ENCODE data around the gene JMJD8. TPM values are rescaled to one million over a fixed set of nuclear protein-coding genes. Genes with fewer than 3 reads are reported as not detected.

The JMJD8 gene
- total RNA-seq, 2 experiments from 2014 or later: 37.2 to 43.0 TPM

- no peaks in the 10 kb centered on the region for H3K9me3 Mint-ChIP-seq
- peak overlapping the region; percentile 83 for H3K4me3 Mint-ChIP-seq
- H3K36me3 Mint-ChIP-seq: peaks cover 11% of the 10 kb centered on the region
- DNase-seq: peak; percentile 63
- H3K4me1 Mint-ChIP-seq: peaks cover 19% of the 10 kb centered on the region
- peak overlapping the region; percentile 66 for H3K27ac Mint-ChIP-seq
- H3K27me3 Mint-ChIP-seq: no peaks in the 10 kb centered on the region
Measured at GRCh38 chr16:642189-643049, 41.7 kb downstream of the JMJD8 start.

- Mint-ChIP-seq H3K4me3 (peak within 1 kb of the TSS; percentile 83), H3K27me3 (peaks cover 3% of the 10 kb centered on the region), H3K9me3 (no peaks in the 10 kb centered on the region), H3K36me3 (peaks cover 13% of the 10 kb centered on the region), H3K27ac (peak within 1 kb of the TSS; percentile 66), H3K4me1 (peaks cover 18% of the 10 kb centered on the region)
- peak; percentile 88 for DNase-seq
Measured at GRCh38 chr16:641326-642188, 42.6 kb downstream of the JMJD8 start, which contains the start of gene MCRIP2. MCRIP2 (plus strand) TSS chr16:641828; CDS start chr16:641992, 164 bp downstream.

GRCh38 chr16:640614-641013 lies 43.5 kb downstream of the JMJD8 start:
- peaks cover 14% of the 10 kb centered on the region for H3K36me3 Mint-ChIP-seq
- peaks cover 5% of the 10 kb centered on the region for H3K27me3 Mint-ChIP-seq
- peak overlapping the region; percentile 55 for H3K4me3 Mint-ChIP-seq
- H3K9me3 Mint-ChIP-seq: no peaks in the 10 kb centered on the region
- no peak for DNase-seq
- no peak overlapping the region for H3K27ac Mint-ChIP-seq
- peaks cover 19% of the 10 kb centered on the region for H3K4me1 Mint-ChIP-seq

- Mint-ChIP-seq H3K36me3 (peaks cover 7% of the 10 kb centered on the region), H3K4me1 (peaks cover 11% of the 10 kb centered on the region), H3K9me3 (no peaks in the 10 kb centered on the region), H3K27ac (no peak overlapping the region), H3K27me3 (peaks cover 5% of the 10 kb centered on the region), H3K4me3 (no peak overlapping the region)
- no peak for DNase-seq
Measured at GRCh38 chr16:638836-639235, 45.3 kb downstream of the JMJD8 start.

GRCh38 chr16:638034-638543 lies 46.0 kb downstream of the JMJD8 start:
- no peak for DNase-seq
- H3K27ac Mint-ChIP-seq: no peak overlapping the region
- peaks cover 5% of the 10 kb centered on the region for H3K36me3 Mint-ChIP-seq
- peaks cover 8% of the 10 kb centered on the region for H3K4me1 Mint-ChIP-seq
- H3K4me3 Mint-ChIP-seq: no peak overlapping the region
- peaks cover 5% of the 10 kb centered on the region for H3K27me3 Mint-ChIP-seq
- no peaks in the 10 kb centered on the region for H3K9me3 Mint-ChIP-seq

GRCh38 chr16:637081-638018 lies 46.8 kb downstream of the JMJD8 start:
- Mint-ChIP-seq H3K36me3 (peaks cover 5% of the 10 kb centered on the region), H3K27me3 (peaks cover 5% of the 10 kb centered on the region), H3K4me3 (peak overlapping the region; percentile 87), H3K9me3 (no peaks in the 10 kb centered on the region), H3K27ac (peak overlapping the region; percentile 94), H3K4me1 (peaks cover 7% of the 10 kb centered on the region)
- DNase-seq: peak; percentile 83

GRCh38 chr16:636206-637080 lies 47.7 kb downstream of the JMJD8 start, which contains the start of gene METTL26:
METTL26 (minus strand) TSS chr16:636305; CDS start chr16:636290, 15 bp downstream.
- Mint-ChIP-seq H3K9me3 (no peaks in the 10 kb centered on the region), H3K27me3 (peaks cover 5% of the 10 kb centered on the region), H3K4me1 (peaks cover 7% of the 10 kb centered on the region), H3K36me3 (peaks cover 5% of the 10 kb centered on the region), H3K27ac (peak within 1 kb of the TSS; percentile 94), H3K4me3 (peak within 1 kb of the TSS; percentile 87)
- peak; percentile 92 for DNase-seq

- Mint-ChIP-seq H3K27ac (no peak overlapping the region), H3K27me3 (peaks cover 5% of the 10 kb centered on the region), H3K36me3 (peaks cover 5% of the 10 kb centered on the region), H3K4me1 (peaks cover 7% of the 10 kb centered on the region), H3K9me3 (no peaks in the 10 kb centered on the region), H3K4me3 (peak overlapping the region; percentile 87)
- peak; percentile 32 for DNase-seq
Measured at GRCh38 chr16:635573-636205, 48.4 kb downstream of the JMJD8 start.

- Mint-ChIP-seq H3K9me3 (no peaks in the 10 kb centered on the region), H3K36me3 (peaks cover 5% of the 10 kb centered on the region), H3K27ac (peak overlapping the region; percentile 66), H3K27me3 (peaks cover 5% of the 10 kb centered on the region), H3K4me3 (peak overlapping the region; percentile 87), H3K4me1 (peaks cover 7% of the 10 kb centered on the region)
- DNase-seq: no peak
Measured at GRCh38 chr16:634996-635395, 49.1 kb downstream of the JMJD8 start.

GRCh38 chr16:634051-634670 lies 50.0 kb downstream of the JMJD8 start:
- Mint-ChIP-seq H3K27ac (no peak overlapping the region), H3K9me3 (no peaks in the 10 kb centered on the region), H3K4me3 (peak overlapping the region; percentile 51), H3K27me3 (peaks cover 5% of the 10 kb centered on the region), H3K36me3 (peaks cover 5% of the 10 kb centered on the region), H3K4me1 (peaks cover 7% of the 10 kb centered on the region)
- DNase-seq: no peak

- peaks cover 5% of the 10 kb centered on the region for H3K27me3 Mint-ChIP-seq
- H3K4me3 Mint-ChIP-seq: no peak overlapping the region
- peaks cover 7% of the 10 kb centered on the region for H3K4me1 Mint-ChIP-seq
- no peaks in the 10 kb centered on the region for H3K9me3 Mint-ChIP-seq
- peaks cover 5% of the 10 kb centered on the region for H3K36me3 Mint-ChIP-seq
- no peak for DNase-seq
- no peak overlapping the region for H3K27ac Mint-ChIP-seq
Measured at GRCh38 chr16:633336-634050, 50.6 kb downstream of the JMJD8 start.
